ENCODE measurements around the gene ELL. TPM values are rescaled to one million over a fixed set of nuclear protein-coding genes. Genes with fewer than 3 reads are reported as not detected.
"Not testable (repeated sequence)": the region's sequence is repeated elsewhere in the genome, so short reads cannot be mapped to it uniquely, and the experiment has no call there.

Gene ELL
- polyA plus RNA-seq, 1 of the 3 experiments (the other 2 are of a cell fraction), result 7.4 TPM

GRCh38 chr19:18406749-18407148 lies 115.1 kb downstream of the ELL start:
- no peak for DNase-seq
- ChIA-PET POLR2A (no interaction called here), CTCF (interaction anchor here (1.3 to 2.8 kb wide), 3 partner anchors 18 to 66 kb away, joined by 3 to 15 read pairs (median 12); partner anchors contain the start of gene PGPEP1)
- Histone ChIP-seq H3K27me3 (ENCODE audit: insufficient read depth) (no peaks in the 10 kb centered on the region), H3K9me2 (no peaks in the 10 kb centered on the region), H3K9ac (no peak overlapping the region), H4K20me1 (ENCODE audit: insufficient read depth) (no peaks in the 10 kb centered on the region), H3K27ac (ENCODE audit: low read depth in 2 of 2, low read length in 1 of 2) (no peak overlapping the region), H3K79me2 (ENCODE audit: insufficient read depth) (no peaks in the 10 kb centered on the region), H3K4me1 (ENCODE audit: control insufficient read depth in 1 of 2, insufficient read depth in 2 of 2, low read depth in 1 of 2, low read length in 1 of 2) (no peaks in the 10 kb centered on the region), H3F3A (replicated peaks; ENCODE audit: insufficient read depth) (no peaks in the 10 kb centered on the region), H3K36me3 (replicated peaks in 1 of 2; ENCODE audit: control insufficient read depth in 1 of 2, insufficient read depth in 2 of 2, low read length in 1 of 2) (no peaks in the 10 kb centered on the region), H2AFZ (ENCODE audit: low read depth) (no peak overlapping the region), H3K9me3 (no peaks in the 10 kb centered on the region), H3K4me3 (ENCODE audit: low read depth in 2 of 2, low read length in 1 of 2) (no peak overlapping the region), H3K4me2 (no peak overlapping the region)
- 91% methylated on average over 9 of the region's 9 CpGs for WGBS (ENCODE audit: low lambda C conversion rate)
- TF ChIP-seq MAX (IDR thresholded peaks at IDR 0.05; ENCODE audit: low read depth) (no peak), CHD2 (IDR thresholded peaks at IDR 0.05; ENCODE audit: low read length, partially characterized antibody) (no peak), GATA2 (CRISPR knock-in tag; IDR thresholded peaks at IDR 0.05) (no peak), TCF12 (IDR thresholded peaks at IDR 0.05) (no peak), NFIC (IDR thresholded peaks at IDR 0.05; ENCODE audit: borderline replicate concordance) (no peak), PBX3 (IDR thresholded peaks at IDR 0.05) (no peak), JUND (IDR thresholded peaks at IDR 0.05) (no peak), RXRA (IDR thresholded peaks at IDR 0.05; ENCODE audit: borderline replicate concordance, low read depth) (no peak), RAD21 (IDR thresholded peaks at IDR 0.05; ENCODE audit: low read length) (no peak), FOSL2 (IDR thresholded peaks at IDR 0.05; ENCODE audit: borderline replicate concordance, low read depth) (no peak), CTCF (IDR thresholded peaks at IDR 0.05) (no peak), TAF1 (IDR thresholded peaks at IDR 0.05; ENCODE audit: borderline replicate concordance, low read depth, low read length) (no peak), NRF1 (IDR thresholded peaks at IDR 0.05; ENCODE audit: low read depth, low read length) (no peak), MEF2A (IDR thresholded peaks at IDR 0.05; ENCODE audit: borderline replicate concordance, low read depth) (no peak), RFX5 (IDR thresholded peaks at IDR 0.05; ENCODE audit: low read length) (no peak), FOXM1 (IDR thresholded peaks at IDR 0.05; ENCODE audit: low read depth) (no peak), USF1 (IDR thresholded peaks at IDR 0.05; ENCODE audit: borderline replicate concordance, low read depth) (no peak), IRF3 (IDR thresholded peaks at IDR 0.05; ENCODE audit: low read depth, low read length) (no peak)

GRCh38 chr19:18405754-18406153 lies 116.1 kb downstream of the ELL start:
- H4K20me1 ChIP-seq (ENCODE audit: insufficient read depth); H3K4me2 ChIP-seq; H3K9me2 ChIP-seq; H3K4me1 ChIP-seq (ENCODE audit: control insufficient read depth in 1 of 2, insufficient read depth in 2 of 2, low read depth in 1 of 2, low read length in 1 of 2); H3K27me3 ChIP-seq (ENCODE audit: insufficient read depth); H3K4me3 ChIP-seq (ENCODE audit: low read depth in 2 of 2, low read length in 1 of 2); H2AFZ ChIP-seq (ENCODE audit: low read depth); H3K36me3 ChIP-seq (replicated peaks in 1 of 2; ENCODE audit: control insufficient read depth in 1 of 2, insufficient read depth in 2 of 2, low read length in 1 of 2); DNase-seq; POLR2A ChIA-PET; H3K79me2 ChIP-seq (ENCODE audit: insufficient read depth); H3K9ac ChIP-seq; H3F3A ChIP-seq (replicated peaks; ENCODE audit: insufficient read depth); H3K9me3 ChIP-seq; H3K27ac ChIP-seq (ENCODE audit: low read depth in 2 of 2, low read length in 1 of 2): not testable (repeated sequence)
- WGBS (ENCODE audit: low lambda C conversion rate), result 93% methylated on average over 11 of the region's 11 CpGs
- CTCF ChIA-PET, result interaction anchor here (1.5 to 2.8 kb wide), 3 partner anchors 8 to 56 kb away, joined by 5 to 15 read pairs (median 12); no protein-coding TSS in a partner anchor

- CTCF ChIA-PET, result interaction anchor here (1.5 to 2.6 kb wide), 4 partner anchors 8 to 14 kb away, joined by 5 to 16 read pairs (median 10); no protein-coding TSS in a partner anchor
- H3K9me2 ChIP-seq, POLR2A ChIA-PET: not testable (repeated sequence)
Measured at GRCh38 chr19:18402455-18403248, 119.2 kb downstream of the ELL start.

More at GRCh38 chr19:18402455-18403248, 119.2 kb downstream of the ELL start:
- not testable (repeated sequence) for H3K9ac ChIP-seq; H3K4me2 ChIP-seq; H3K36me3 ChIP-seq (replicated peaks in 1 of 2; ENCODE audit: control insufficient read depth in 1 of 2, insufficient read depth in 2 of 2, low read length in 1 of 2); H3K9me3 ChIP-seq; H3K4me1 ChIP-seq (ENCODE audit: control insufficient read depth in 1 of 2, insufficient read depth in 2 of 2, low read depth in 1 of 2, low read length in 1 of 2); H2AFZ ChIP-seq (ENCODE audit: low read depth); H3K27me3 ChIP-seq (ENCODE audit: insufficient read depth); H3K79me2 ChIP-seq (ENCODE audit: insufficient read depth); H3K4me3 ChIP-seq (ENCODE audit: low read depth in 2 of 2, low read length in 1 of 2); H4K20me1 ChIP-seq (ENCODE audit: insufficient read depth); H3F3A ChIP-seq (replicated peaks; ENCODE audit: insufficient read depth); DNase-seq; H3K27ac ChIP-seq (ENCODE audit: low read depth in 2 of 2, low read length in 1 of 2)
- WGBS (ENCODE audit: low lambda C conversion rate), result 86% methylated on average over 15 of the region's 18 CpGs
